ENCODE measurements around the gene EIF4A2.

DNA sequence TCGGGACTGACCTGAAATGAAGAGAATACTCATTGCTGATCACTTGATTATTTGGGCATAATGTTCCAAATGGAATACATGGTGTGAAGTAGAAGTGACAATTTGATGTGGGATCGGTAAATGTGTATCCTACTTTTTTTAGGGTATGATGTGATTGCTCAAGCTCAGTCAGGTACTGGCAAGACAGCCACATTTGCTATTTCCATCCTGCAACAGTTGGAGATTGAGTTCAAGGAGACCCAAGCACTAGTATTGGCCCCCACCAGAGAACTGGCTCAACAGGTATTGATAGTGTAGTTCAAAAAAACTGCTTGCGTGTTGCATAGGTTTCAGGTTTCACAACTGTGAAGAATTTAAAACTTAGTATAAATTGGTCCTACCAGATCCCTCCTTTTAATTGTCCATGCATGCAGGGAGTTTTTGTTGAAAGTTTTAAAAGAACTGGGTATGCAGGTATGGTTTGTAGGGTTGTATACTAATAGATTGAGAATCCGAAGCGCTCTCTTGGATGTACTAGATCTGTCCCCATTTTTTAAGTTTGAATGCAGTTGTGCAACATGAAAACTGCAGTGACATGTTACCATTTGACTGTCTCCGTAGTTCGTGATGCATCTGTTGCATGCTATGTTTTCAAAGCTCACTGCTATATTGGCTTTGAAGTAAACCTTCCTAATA lies 1.6 kb downstream of the EIF4A2 start:
- TF ChIP-seq, protein P1, sequence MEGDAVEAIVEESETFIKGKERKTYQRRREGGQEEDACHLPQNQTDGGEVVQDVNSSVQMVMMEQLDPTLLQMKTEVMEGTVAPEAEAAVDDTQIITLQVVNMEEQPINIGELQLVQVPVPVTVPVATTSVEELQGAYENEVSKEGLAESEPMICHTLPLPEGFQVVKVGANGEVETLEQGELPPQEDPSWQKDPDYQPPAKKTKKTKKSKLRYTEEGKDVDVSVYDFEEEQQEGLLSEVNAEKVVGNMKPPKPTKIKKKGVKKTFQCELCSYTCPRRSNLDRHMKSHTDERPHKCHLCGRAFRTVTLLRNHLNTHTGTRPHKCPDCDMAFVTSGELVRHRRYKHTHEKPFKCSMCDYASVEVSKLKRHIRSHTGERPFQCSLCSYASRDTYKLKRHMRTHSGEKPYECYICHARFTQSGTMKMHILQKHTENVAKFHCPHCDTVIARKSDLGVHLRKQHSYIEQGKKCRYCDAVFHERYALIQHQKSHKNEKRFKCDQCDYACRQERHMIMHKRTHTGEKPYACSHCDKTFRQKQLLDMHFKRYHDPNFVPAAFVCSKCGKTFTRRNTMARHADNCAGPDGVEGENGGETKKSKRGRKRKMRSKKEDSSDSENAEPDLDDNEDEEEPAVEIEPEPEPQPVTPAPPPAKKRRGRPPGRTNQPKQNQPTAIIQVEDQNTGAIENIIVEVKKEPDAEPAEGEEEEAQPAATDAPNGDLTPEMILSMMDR (conservative IDR thresholded peaks at IDR 0.05; ENCODE audit: low read length) = no peak
- no peak for TF ChIP-seq EZH2phosphoT487 (IDR thresholded peaks at IDR 0.05; ENCODE audit: borderline replicate concordance)
